NB4 (cell line): ENCODE results near the gene BIN2.

Experiments
- DNase-seq: peaks from one replicate; pipeline ENCODE4 v3.0.0; 2010; ENCODE audit warnings: low read depth
- H3K4me3 ChIP-seq: one replicate; pipeline ENCODE4 v1.5.1; 2011; ENCODE audit warnings: mild to moderate bottlenecking, low read depth, low read length, moderate library complexity
- CTCF ChIP-seq: IDR thresholded peaks from one replicate; pipeline ENCODE4 v1.5.1; 2012; ENCODE audit warnings: low read depth, low read length
- MAX ChIP-seq: IDR thresholded peaks from 2 replicates; pipeline ENCODE4 v1.6.1; 2011; ENCODE audit warnings: low read depth, low read length
- MYC ChIP-seq: IDR thresholded peaks from 2 replicates; pipeline ENCODE4 v1.6.1; 2011; ENCODE audit warnings: low read depth, low read length
- POLR2A ChIP-seq: IDR thresholded peaks from 2 replicates; pipeline ENCODE4 v1.6.1; 2011; ENCODE audit warnings: mild to moderate bottlenecking; ENCODE audit not compliant: insufficient read length; ENCODE audit errors: extremely low read depth

Gene BIN2

GRCh38 chr12:51270951-51271518, 52.9 kb downstream of the BIN2 start:
- no peak for DNase-seq
- TF ChIP-seq MYC (no peak), POLR2A (no peak), MAX (no peak), CTCF (no peak)
- H3K4me3 ChIP-seq = peak overlapping the region; percentile 65

GRCh38 chr12:51270067-51270950, 53.7 kb downstream of the BIN2 start, which contains the start of gene SMAGP:
SMAGP (minus strand) TSS chr12:51270415; CDS start chr12:51269278, 1,137 bp downstream.
- H3K4me3 ChIP-seq = peak within 1 kb of the TSS; percentile 65
- peak; percentile 73 for DNase-seq
- TF ChIP-seq POLR2A (no peak), MAX (no peak), MYC (no peak), CTCF (no peak)

GRCh38 chr12:51269174-51270066, 54.6 kb downstream of the BIN2 start:
- H3K4me3 ChIP-seq = no peak overlapping the region
- DNase-seq = peak; percentile 37
- no peak for TF ChIP-seq MYC
- TF ChIP-seq CTCF = peak; percentile 7

GRCh38 chr12:51265024-51265423, 59.0 kb downstream of the BIN2 start:
- no peak for TF ChIP-seq MAX
- TF ChIP-seq MYC = no peak
- TF ChIP-seq POLR2A = no peak
- TF ChIP-seq CTCF = no peak
- H3K4me3 ChIP-seq = no peak overlapping the region
- no peak for DNase-seq

GRCh38 chr12:51264297-51264696, 59.7 kb downstream of the BIN2 start:
- no peak for DNase-seq
- no peak overlapping the region for H3K4me3 ChIP-seq
- TF ChIP-seq CTCF = no peak
- TF ChIP-seq POLR2A = no peak
- TF ChIP-seq MYC = no peak
- no peak for TF ChIP-seq MAX
